Measurements from ENCODE around the gene TFDP1.

Gene TFDP1

GRCh38 chr13:113611996-113612395, 27.4 kb downstream of the TFDP1 start:
- no peak for TF ChIP-seq EP300 (IDR thresholded peaks at IDR 0.05; ENCODE audit: borderline replicate concordance)

GRCh38 chr13:113612607-113613006, 28.1 kb downstream of the TFDP1 start:
- TF ChIP-seq TAF1 (IDR thresholded peaks at IDR 0.05; ENCODE audit: low read depth) (no peak), FOXM1 (IDR thresholded peaks at IDR 0.05; ENCODE audit: borderline replicate concordance, low read depth) (no peak), NFIC (IDR thresholded peaks at IDR 0.05) (no peak), CEBPB (IDR thresholded peaks at IDR 0.05) (no peak), YY1 (IDR thresholded peaks at IDR 0.05; ENCODE audit: low read depth) (no peak), EGR1 (IDR thresholded peaks at IDR 0.05) (no peak), EP300 (IDR thresholded peaks at IDR 0.05; ENCODE audit: borderline replicate concordance) (no peak), USF1 (IDR thresholded peaks at IDR 0.05) (no peak), TCF12 (IDR thresholded peaks at IDR 0.05; ENCODE audit: low read depth) (no peak), REST (IDR thresholded peaks at IDR 0.05; ENCODE audit: low read depth) (no peak), TEAD4 (IDR thresholded peaks at IDR 0.05) (no peak), RAD21 (IDR thresholded peaks at IDR 0.05; ENCODE audit: low read depth) (no peak), MAX (IDR thresholded peaks at IDR 0.05) (no peak), ZBTB7A (IDR thresholded peaks at IDR 0.05; ENCODE audit: low read depth) (no peak), CREB1 (IDR thresholded peaks at IDR 0.05; ENCODE audit: low read depth) (no peak)

GRCh38 chr13:113613789-113614379, 29.3 kb downstream of the TFDP1 start:
- TF ChIP-seq CEBPB (IDR thresholded peaks at IDR 0.05) (no peak), MAX (IDR thresholded peaks at IDR 0.05) (no peak), RAD21 (IDR thresholded peaks at IDR 0.05; ENCODE audit: low read depth) (no peak), USF1 (IDR thresholded peaks at IDR 0.05) (no peak), EGR1 (IDR thresholded peaks at IDR 0.05) (no peak), CREB1 (IDR thresholded peaks at IDR 0.05; ENCODE audit: low read depth) (no peak)

GRCh38 chr13:113616281-113616906, 31.8 kb downstream of the TFDP1 start:
- TF ChIP-seq CREB1 (IDR thresholded peaks at IDR 0.05; ENCODE audit: low read depth) = no peak
- no peak for TF ChIP-seq MAX (IDR thresholded peaks at IDR 0.05)
- TF ChIP-seq YY1 (IDR thresholded peaks at IDR 0.05; ENCODE audit: low read depth) = no peak
- no peak for TF ChIP-seq EP300 (IDR thresholded peaks at IDR 0.05; ENCODE audit: borderline replicate concordance)
- no peak for TF ChIP-seq TEAD4 (IDR thresholded peaks at IDR 0.05)
- no peak for TF ChIP-seq USF1 (IDR thresholded peaks at IDR 0.05)
- TF ChIP-seq EGR1 (IDR thresholded peaks at IDR 0.05) = no peak
- TF ChIP-seq REST (IDR thresholded peaks at IDR 0.05; ENCODE audit: low read depth) = no peak
- no peak for TF ChIP-seq FOXM1 (IDR thresholded peaks at IDR 0.05; ENCODE audit: borderline replicate concordance, low read depth)
- no peak for TF ChIP-seq TCF12 (IDR thresholded peaks at IDR 0.05; ENCODE audit: low read depth)
- no peak for TF ChIP-seq CEBPB (IDR thresholded peaks at IDR 0.05)
- TF ChIP-seq TAF1 (IDR thresholded peaks at IDR 0.05; ENCODE audit: low read depth) = no peak
- TF ChIP-seq ZBTB7A (IDR thresholded peaks at IDR 0.05; ENCODE audit: low read depth) = no peak
- no peak for TF ChIP-seq RAD21 (IDR thresholded peaks at IDR 0.05; ENCODE audit: low read depth)
- no peak for TF ChIP-seq NFIC (IDR thresholded peaks at IDR 0.05)

- TF ChIP-seq CEBPB (IDR thresholded peaks at IDR 0.05) (peak; percentile 78), USF1 (IDR thresholded peaks at IDR 0.05) (0 out of 2 replicates have a peak, but pooled peaks have one; percentile 38), EGR1 (IDR thresholded peaks at IDR 0.05) (no peak), TAF1 (IDR thresholded peaks at IDR 0.05; ENCODE audit: low read depth) (no peak), MAX (IDR thresholded peaks at IDR 0.05) (peak; percentile 66), EP300 (IDR thresholded peaks at IDR 0.05; ENCODE audit: borderline replicate concordance) (peak; percentile 93), FOXM1 (IDR thresholded peaks at IDR 0.05; ENCODE audit: borderline replicate concordance, low read depth) (peak; percentile 74), ZBTB7A (IDR thresholded peaks at IDR 0.05; ENCODE audit: low read depth) (no peak; the same call in 1 of the 2 replicates), NFIC (IDR thresholded peaks at IDR 0.05) (peak; percentile 69), REST (IDR thresholded peaks at IDR 0.05; ENCODE audit: low read depth) (no peak), CREB1 (IDR thresholded peaks at IDR 0.05; ENCODE audit: low read depth) (no peak), YY1 (IDR thresholded peaks at IDR 0.05; ENCODE audit: low read depth) (peak; percentile 40; the same call in 1 of the 2 replicates), RAD21 (IDR thresholded peaks at IDR 0.05; ENCODE audit: low read depth) (no peak; the same call in 1 of the 2 replicates), TEAD4 (IDR thresholded peaks at IDR 0.05) (peak; percentile 97), TCF12 (IDR thresholded peaks at IDR 0.05; ENCODE audit: low read depth) (peak; percentile 100)
Measured at GRCh38 chr13:113616991-113617749, 32.6 kb downstream of the TFDP1 start.
